Dedifferentiated amniotic fluid mesenchymal stem cell (primary cell): ENCODE measurements around the gene GTF3C1.
"Not testable (repeated sequence)": the region's sequence is repeated elsewhere in the genome, so short reads cannot be mapped to it uniquely, and the experiment has no call there.

Experiments
- DNase-seq: peaks from one replicate; pipeline ENCODE4 v3.0.0-alpha.2; 2016; ENCODE audit errors: extremely low spot score

The GTF3C1 gene

GRCh38 chr16:27444015-27444414 lies 105.7 kb downstream of the GTF3C1 start:
- no peak for DNase-seq

DNA sequence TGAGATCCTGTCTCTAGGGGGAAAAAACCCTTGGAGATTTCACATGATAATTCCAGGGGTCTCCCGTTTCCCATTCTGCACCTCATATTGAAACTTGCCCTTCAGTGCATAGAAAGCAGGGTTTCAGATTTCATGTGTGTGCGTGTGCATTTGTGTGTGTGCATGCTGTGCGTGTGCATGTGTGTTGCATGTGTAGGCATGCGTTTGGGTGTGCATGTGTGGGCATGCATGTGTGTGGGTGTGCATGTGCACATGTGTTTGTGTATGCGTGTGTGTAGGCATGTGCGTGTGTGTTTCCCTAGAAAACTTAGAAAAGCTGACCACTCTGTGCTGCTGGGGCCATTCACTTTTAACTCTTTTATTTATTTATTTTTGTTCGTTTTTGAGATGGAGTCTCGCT lies 107.7 kb downstream of the GTF3C1 start:
- DNase-seq, result no peak

DNA sequence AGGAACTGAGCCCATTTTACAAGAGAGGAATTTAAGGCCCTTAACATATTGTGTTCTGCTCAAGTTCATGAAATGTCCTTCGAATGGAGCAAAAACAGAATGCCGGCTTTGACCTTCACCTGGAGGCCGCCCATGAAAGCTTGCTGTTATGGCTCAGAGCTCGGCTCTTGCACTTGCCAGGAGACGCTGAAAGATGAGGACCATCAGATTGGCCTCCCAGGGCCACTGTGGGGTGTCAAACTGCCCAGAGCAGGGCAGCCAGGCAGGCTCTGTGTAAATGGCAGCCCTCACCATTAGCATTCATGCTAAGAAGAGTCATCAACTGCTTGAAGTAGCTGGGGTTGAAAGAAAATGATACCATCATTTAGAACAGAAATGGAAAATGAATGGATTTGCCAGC lies 108.4 kb downstream of the GTF3C1 start:
- DNase-seq, result no peak

DNA sequence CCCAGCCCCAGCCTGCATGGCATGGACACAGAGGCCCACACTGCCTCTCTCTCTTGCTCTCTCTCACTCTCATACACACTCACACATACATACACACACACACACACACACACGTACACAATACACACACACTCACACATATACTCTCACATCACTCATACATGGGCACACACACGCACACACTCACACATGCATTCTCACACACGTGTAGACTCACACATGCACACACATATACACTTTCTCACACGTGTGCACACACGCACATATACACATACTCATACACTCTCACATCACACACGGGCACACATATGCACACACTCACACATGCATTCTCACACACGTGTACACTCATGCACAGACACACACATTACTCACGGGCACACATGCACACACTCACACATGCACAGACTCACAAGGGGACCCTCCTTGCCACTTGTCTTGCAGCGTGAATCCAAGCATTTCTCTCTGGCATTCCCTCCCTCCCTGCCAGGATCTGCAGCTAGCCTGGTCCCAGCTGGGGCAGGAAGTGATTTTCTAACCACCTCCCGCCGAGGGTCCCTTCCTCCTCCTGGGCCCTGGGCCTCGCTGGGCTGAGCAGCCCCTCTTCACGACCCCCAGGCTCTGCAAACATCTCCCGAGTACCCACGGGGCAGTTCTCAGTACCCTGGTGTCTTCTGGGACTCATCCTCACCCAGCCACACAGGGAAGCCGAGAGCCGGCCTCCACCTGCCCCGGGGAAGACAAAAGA lies 110.3 kb downstream of the GTF3C1 start:
- no peak for DNase-seq

DNA sequence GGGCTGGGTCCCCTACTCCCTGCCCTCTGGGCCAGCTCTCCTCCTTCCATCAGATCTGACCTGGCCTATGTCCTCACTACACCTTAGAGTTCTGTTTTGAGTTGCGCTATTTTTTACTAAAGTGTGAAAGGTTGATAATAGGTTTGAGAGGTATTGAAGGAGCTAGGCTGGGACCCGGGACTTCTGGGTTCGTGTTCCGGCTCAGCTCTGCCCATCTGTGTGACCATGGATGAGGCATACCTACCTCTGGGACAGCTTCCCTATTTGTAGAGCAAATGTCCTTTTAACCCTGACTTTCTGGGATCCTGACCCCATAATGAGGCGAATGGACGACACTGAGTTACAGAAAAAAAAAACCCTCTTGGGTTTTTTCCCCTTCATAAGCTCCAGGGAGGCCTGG lies 111.8 kb downstream of the GTF3C1 start:
- DNase-seq, result no peak

DNA sequence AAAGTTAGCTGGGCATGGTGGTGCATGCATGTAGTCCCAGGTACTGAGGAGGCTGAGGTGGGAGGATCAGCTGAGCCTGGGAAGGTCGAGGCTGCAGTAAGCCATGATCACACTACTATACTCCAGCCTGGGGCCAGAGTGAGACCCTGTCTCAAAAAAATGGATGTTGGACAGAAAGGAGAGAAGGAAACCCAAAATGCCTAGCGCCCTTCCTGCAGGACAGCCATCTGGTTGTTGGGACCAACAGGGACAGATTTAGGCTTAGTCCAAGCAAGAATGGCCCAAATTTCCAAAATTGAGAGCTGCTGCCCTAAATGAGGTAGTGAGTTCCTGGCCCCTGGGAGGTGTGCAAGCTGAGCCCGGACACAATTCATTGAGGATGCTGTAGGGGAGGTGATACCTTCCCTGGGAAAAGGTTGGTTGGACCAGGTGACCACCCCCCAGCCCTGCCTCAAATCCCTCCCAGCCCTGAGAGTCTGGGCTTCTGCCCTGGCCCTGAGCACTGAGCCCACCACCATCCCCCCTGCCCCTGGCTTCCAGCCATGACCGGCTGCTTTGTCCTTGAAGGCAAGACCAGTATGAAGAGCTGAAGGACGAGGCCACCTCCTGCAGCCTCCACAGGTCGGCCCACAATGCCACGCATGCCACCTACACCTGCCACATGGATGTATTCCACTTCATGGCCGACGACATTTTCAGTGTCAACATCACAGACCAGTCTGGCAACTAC lies 112.6 kb downstream of the GTF3C1 start:
- DNase-seq, result no peak

DNA sequence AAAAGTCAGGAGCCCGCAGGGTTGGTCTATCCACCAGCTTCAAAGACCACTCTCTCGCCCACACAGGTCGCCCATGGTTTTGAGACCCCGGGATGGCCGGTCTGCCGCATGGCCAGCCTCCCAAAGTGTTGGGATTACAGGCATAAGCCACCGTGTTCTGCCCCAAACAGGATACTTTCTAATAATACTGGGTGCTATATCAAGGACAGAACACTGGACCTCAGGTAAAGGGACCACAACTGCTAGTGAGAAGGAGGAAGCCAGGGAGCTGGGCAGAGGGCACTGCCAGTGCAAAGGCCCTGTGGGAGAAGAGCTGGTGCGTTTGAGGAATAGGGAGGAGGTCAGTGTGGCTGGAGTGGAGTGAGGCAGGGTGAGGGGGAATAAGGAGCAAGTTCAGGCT lies 113.6 kb downstream of the GTF3C1 start:
- no peak for DNase-seq

DNA sequence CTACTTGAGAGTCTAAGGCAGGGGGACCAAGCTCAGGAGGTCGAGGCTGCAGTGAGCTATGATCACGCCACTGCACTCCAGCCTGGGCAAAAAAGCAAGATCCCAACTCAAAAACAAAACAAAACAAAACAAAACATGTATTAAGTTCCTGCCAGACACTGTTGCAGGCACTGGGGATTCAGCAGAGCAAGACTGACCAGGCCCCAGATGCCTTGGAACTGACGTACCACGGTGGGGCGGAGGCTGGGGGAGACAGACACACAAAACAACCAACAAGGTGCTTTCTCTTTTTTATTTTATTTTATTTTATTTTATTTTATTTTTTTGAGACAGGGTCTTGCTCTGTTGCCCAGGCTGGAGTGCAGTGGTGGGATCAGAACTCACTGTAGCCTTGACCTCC lies 114.6 kb downstream of the GTF3C1 start:
- DNase-seq, result not testable (repeated sequence)

GRCh38 chr16:27434141-27435051 lies 115.3 kb downstream of the GTF3C1 start:
- DNase-seq, result no peak

- DNase-seq, result no peak
Observed at GRCh38 chr16:27433636-27434035, 116.1 kb downstream of the GTF3C1 start.

GRCh38 chr16:27433191-27433590 lies 116.5 kb downstream of the GTF3C1 start:
- not testable (repeated sequence) for DNase-seq

- DNase-seq, result no peak
Observed at GRCh38 chr16:27432558-27432957, 117.2 kb downstream of the GTF3C1 start.

GRCh38 chr16:27431773-27432532 lies 117.8 kb downstream of the GTF3C1 start:
- no peak for DNase-seq

GRCh38 chr16:27430923-27431484 lies 118.7 kb downstream of the GTF3C1 start:
- no peak for DNase-seq

- DNase-seq, result no peak
Observed at GRCh38 chr16:27430512-27430911, 119.2 kb downstream of the GTF3C1 start.

GRCh38 chr16:27429981-27430441 lies 119.7 kb downstream of the GTF3C1 start:
- DNase-seq, result no peak

DNA sequence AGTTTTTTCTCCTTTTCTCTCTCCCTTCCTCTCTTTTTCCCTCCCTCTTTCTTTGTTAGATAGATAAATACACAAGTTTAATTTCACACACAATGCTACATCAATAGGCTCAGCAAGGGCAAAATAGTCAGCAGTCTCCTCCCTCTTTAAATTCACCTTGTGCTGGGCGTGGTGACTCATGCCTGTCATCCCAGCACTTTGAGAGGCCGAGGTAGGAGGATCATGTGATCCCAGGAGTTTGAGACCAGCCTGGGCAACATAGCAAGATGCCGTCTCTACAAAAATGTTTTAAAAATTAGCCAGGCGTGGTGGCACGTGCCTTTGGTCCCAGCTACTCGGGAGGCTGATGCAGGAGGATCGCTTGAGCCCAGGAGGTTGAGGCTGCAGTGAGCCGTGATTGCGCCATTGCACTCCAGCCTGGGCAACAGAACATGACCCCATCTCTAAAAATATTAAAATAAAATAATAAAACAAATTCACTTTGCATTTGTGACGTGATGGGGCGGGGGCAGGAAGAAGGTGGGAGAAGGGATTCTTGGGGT lies 120.3 kb downstream of the GTF3C1 start:
- no peak for DNase-seq

GRCh38 chr16:27428026-27428785 lies 121.5 kb downstream of the GTF3C1 start:
- DNase-seq, result no peak

DNA sequence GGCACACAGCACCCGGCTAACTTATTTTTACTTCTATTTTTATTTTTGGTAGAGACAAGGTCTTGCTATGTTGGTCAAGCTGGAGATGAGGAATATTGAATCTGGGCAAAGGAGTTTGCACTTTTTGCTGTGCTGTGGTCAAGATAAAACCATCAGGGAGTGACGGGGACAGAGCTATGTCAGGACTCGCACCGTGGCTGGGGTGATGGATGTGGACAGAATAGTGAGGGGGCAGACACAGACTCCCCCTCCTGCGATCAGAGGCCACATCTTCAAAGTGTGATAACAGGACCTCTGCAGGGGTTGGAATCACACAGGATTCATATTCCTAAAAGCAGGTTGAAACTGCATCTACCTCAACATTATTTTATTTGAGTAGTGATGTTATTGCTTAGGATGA lies 122.2 kb downstream of the GTF3C1 start:
- DNase-seq, result no peak
